Liver (tissue), 9 donors: ENCODE data around the gene CUL2. TPM values are rescaled to one million over a fixed set of nuclear protein-coding genes. Genes with fewer than 3 reads are reported as not detected.

Experiments
- DNase-seq: peaks from one replicate; pipeline ENCODE4 v3.0.0-alpha.2; 2017; ENCODE audit warnings: low spot score
- H3K27ac ChIP-seq, 2 donors: one replicate each; pipeline ENCODE4 v1.7.0; 2013; ENCODE audit warnings: inconsistent platforms in 2 of 2, low read length in 2 of 2, control low read depth in 1 of 2, low read depth in 1 of 2, mild to moderate bottlenecking in 1 of 2
- H3K27me3 ChIP-seq, 4 donors: one replicate each; pipeline versions ENCODE4 v1.6.1 to v1.7.0; 2013; ENCODE audit warnings: low read length in 3 of 4, inconsistent platforms in 1 of 4, mild to moderate bottlenecking in 1 of 4, moderate library complexity in 1 of 4; ENCODE audit not compliant: control insufficient read depth in 4 of 4, insufficient read depth in 4 of 4
- H3K36me3 ChIP-seq, 4 donors: one replicate each; pipeline versions ENCODE4 v1.6.1 to v1.7.0; 2013; ENCODE audit warnings: low read length in 3 of 4, mild to moderate bottlenecking in 3 of 4, low read depth in 1 of 4, moderate library complexity in 1 of 4; ENCODE audit not compliant: control insufficient read depth in 4 of 4, insufficient read depth in 3 of 4
- H3K4me1 ChIP-seq, 4 donors: one replicate each; pipeline versions ENCODE4 v1.6.1 to v1.7.0; 2013; ENCODE audit warnings: low read length in 3 of 4, mild to moderate bottlenecking in 3 of 4, moderate library complexity in 1 of 4; ENCODE audit not compliant: control insufficient read depth in 4 of 4, insufficient read depth in 4 of 4
- H3K4me3 ChIP-seq, 3 donors: one replicate each; pipeline versions ENCODE4 v1.6.1 to v1.7.0; 2013; ENCODE audit warnings: low read length in 3 of 3, control low read depth in 1 of 3, low read depth in 1 of 3, mild to moderate bottlenecking in 1 of 3
- H3K9ac ChIP-seq, 2 donors: one replicate each; pipeline ENCODE4 v1.7.0; 2013; ENCODE audit warnings: low read length in 2 of 2, mild to moderate bottlenecking in 2 of 2, moderate library complexity in 2 of 2, control low read depth in 1 of 2, low read depth in 1 of 2
- H3K9me3 ChIP-seq, 4 donors: one replicate each; pipeline versions ENCODE4 v1.6.1 to v1.7.0; 2013; ENCODE audit warnings: low read length in 3 of 4; ENCODE audit not compliant: control insufficient read depth in 4 of 4
- EGR1 ChIP-seq, 2 donors: IDR thresholded peaks; 2 replicates each; pipeline ENCODE4 v1.6.1; 2016 to 2018; ENCODE audit warnings: antibody characterized with exemption in 2 of 2, low read depth in 2 of 2
- FOXA1 ChIP-seq: IDR thresholded peaks from 2 replicates; pipeline ENCODE4 v1.6.1; 2016; ENCODE audit warnings: antibody characterized with exemption
- FOXA2 ChIP-seq: IDR thresholded peaks from 2 replicates; pipeline ENCODE4 v1.6.1; 2016; ENCODE audit warnings: antibody characterized with exemption
- HNF4A ChIP-seq, 2 donors: conservative IDR thresholded peaks; 2 replicates each; pipeline ENCODE4 v1.6.1; 2016; ENCODE audit warnings: antibody characterized with exemption in 2 of 2, mild to moderate bottlenecking in 2 of 2
- HNF4G ChIP-seq: IDR thresholded peaks from 2 replicates; pipeline ENCODE4 v1.6.1; 2016; ENCODE audit warnings: antibody characterized with exemption
- NR2F2 ChIP-seq: IDR thresholded peaks from 2 replicates; pipeline ENCODE4 v1.6.1; 2016; ENCODE audit warnings: antibody characterized with exemption
- SP1 ChIP-seq: IDR thresholded peaks from 2 replicates; pipeline ENCODE4 v1.6.1; 2018; ENCODE audit warnings: antibody characterized with exemption, mild to moderate bottlenecking
- WGBS: extraction: QIAGEN DNeasy Blood & Tissue Kit; methylation state at CpG from one replicate; pipeline ENCODE4 v1.1.7; 2013; 5-methylcytosine and 5-hydroxymethylcytosine counted together
- polyA plus RNA-seq, 2 donors: library from polyadenylated mRNA; stranded (reverse) in 1 of 2; unstranded in 1 of 2; fragments of 200-250 nt in 1 of 2; fragments of >200 nt in 1 of 2; fragmentation: Nextera tagmentation in 1 of 2; extraction: Ambion mirVana in 1 of 2; gene quantifications; one replicate each; pipeline versions ENCODE4 v1.2.1 to v1.2.3, GENCODE V29; 2013 to 2015
- total RNA-seq, 2 donors: library from RNA; depleted of rRNA; stranded (reverse); fragments of >200 nt; gene quantifications; one replicate each; pipeline ENCODE4 v1.2.3, GENCODE V29; 2014
- TF ChIP-seq, protein P1 (sequence below): IDR thresholded peaks from 2 replicates; pipeline ENCODE4 v1.6.1; 2016; ENCODE audit warnings: antibody characterized with exemption, mild to moderate bottlenecking
- TF ChIP-seq, protein P2 (sequence below): fragments of 150-350 bp; IDR thresholded peaks from 2 replicates; pipeline ENCODE4 v1.5.1; 2017; ENCODE audit warnings: improper control_type of control experiment, low read depth, low read length; ENCODE audit not compliant: missing input control
- TF ChIP-seq, protein P3 (sequence below): IDR thresholded peaks from 2 replicates; pipeline ENCODE4 v1.6.1; 2016; ENCODE audit warnings: antibody characterized with exemption
- TF ChIP-seq, protein P4 (sequence below): IDR thresholded peaks from 2 replicates; pipeline ENCODE4 v1.6.1; 2016; ENCODE audit warnings: antibody characterized with exemption
- TF ChIP-seq, protein P5 (sequence below): IDR thresholded peaks from 2 replicates; pipeline ENCODE4 v1.6.1; 2016; ENCODE audit warnings: antibody characterized with exemption
- donor health status: healthy.
- donor health status: healthy.
- donor health status: healthy.
- donor health status: healthy.
- donor health status: healthy.

Gene CUL2
- total and polyA plus RNA-seq, 4 donors, result 8.6 to 14.1 (median 12.1) TPM

DNA sequence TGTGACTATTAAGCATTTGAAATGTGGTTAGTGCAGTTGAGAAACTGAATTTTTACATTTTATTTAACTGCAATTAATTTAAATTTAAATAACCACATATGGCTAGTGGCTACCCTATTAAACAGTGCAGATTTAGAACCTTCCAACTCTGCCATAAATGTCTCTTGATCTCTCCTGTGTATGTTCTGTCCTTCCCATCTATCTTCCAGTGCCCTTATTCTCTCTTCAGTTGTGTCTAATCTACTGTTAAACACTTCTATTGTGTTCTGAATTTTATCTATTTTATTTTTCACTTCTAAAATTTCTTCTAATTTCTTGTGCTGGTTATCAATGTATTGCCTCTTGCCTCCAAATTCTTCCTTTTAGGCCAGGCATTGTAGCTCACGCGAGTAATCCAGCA lies 105.0 kb downstream of the CUL2 start (continued):
- TF ChIP-seq, protein P1, sequence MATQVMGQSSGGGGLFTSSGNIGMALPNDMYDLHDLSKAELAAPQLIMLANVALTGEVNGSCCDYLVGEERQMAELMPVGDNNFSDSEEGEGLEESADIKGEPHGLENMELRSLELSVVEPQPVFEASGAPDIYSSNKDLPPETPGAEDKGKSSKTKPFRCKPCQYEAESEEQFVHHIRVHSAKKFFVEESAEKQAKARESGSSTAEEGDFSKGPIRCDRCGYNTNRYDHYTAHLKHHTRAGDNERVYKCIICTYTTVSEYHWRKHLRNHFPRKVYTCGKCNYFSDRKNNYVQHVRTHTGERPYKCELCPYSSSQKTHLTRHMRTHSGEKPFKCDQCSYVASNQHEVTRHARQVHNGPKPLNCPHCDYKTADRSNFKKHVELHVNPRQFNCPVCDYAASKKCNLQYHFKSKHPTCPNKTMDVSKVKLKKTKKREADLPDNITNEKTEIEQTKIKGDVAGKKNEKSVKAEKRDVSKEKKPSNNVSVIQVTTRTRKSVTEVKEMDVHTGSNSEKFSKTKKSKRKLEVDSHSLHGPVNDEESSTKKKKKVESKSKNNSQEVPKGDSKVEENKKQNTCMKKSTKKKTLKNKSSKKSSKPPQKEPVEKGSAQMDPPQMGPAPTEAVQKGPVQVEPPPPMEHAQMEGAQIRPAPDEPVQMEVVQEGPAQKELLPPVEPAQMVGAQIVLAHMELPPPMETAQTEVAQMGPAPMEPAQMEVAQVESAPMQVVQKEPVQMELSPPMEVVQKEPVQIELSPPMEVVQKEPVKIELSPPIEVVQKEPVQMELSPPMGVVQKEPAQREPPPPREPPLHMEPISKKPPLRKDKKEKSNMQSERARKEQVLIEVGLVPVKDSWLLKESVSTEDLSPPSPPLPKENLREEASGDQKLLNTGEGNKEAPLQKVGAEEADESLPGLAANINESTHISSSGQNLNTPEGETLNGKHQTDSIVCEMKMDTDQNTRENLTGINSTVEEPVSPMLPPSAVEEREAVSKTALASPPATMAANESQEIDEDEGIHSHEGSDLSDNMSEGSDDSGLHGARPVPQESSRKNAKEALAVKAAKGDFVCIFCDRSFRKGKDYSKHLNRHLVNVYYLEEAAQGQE, result no peak
- TF ChIP-seq EGR1 (IDR thresholded peaks at IDR 0.05; ENCODE audit: low read depth in 2 of 2) (no peak), SP1 (no peak), FOXA1 (no peak), HNF4A (conservative IDR thresholded peaks at IDR 0.05) (no peak), FOXA2 (no peak)

DNA sequence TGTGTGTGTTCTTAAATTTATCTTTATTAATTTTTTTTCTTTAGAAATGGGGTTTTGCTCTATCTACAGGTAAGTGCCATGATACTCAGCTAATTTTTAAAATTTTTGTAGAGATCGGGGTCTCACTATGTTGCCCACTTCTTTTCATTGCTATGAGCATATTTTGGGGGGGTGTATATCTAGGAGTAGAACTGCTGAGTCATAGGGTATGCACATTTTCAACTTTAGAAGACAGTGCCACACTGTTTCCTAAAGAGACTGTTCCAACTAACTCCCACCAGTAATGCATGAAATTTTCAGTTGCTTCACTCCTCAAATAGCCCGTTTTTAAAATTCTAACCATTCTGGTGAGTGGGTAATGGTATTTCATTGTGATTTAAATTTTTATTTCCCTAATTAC lies 108.3 kb downstream of the CUL2 start:
- 91% methylated on average over 2 of the region's 2 CpGs for WGBS

More for the DNA sequence above, 108.3 kb downstream of the CUL2 start:
- Histone ChIP-seq H3K27me3 (no peaks in the 10 kb centered on the region), H3K4me3 (no peak overlapping the region), H3K27ac (no peak overlapping the region), H3K9ac (no peak overlapping the region), H3K9me3 (peaks cover 0 to 8% (median 2%) of the 10 kb centered on the region in 4 donors), H3K36me3 (no peaks in the 10 kb centered on the region), H3K4me1 (no peaks in the 10 kb centered on the region)
- TF ChIP-seq HNF4A (conservative IDR thresholded peaks at IDR 0.05) (no peak), FOXA1 (no peak), HNF4G (no peak), FOXA2 (no peak), NR2F2 (no peak), SP1 (no peak)
- TF ChIP-seq, protein P2, sequence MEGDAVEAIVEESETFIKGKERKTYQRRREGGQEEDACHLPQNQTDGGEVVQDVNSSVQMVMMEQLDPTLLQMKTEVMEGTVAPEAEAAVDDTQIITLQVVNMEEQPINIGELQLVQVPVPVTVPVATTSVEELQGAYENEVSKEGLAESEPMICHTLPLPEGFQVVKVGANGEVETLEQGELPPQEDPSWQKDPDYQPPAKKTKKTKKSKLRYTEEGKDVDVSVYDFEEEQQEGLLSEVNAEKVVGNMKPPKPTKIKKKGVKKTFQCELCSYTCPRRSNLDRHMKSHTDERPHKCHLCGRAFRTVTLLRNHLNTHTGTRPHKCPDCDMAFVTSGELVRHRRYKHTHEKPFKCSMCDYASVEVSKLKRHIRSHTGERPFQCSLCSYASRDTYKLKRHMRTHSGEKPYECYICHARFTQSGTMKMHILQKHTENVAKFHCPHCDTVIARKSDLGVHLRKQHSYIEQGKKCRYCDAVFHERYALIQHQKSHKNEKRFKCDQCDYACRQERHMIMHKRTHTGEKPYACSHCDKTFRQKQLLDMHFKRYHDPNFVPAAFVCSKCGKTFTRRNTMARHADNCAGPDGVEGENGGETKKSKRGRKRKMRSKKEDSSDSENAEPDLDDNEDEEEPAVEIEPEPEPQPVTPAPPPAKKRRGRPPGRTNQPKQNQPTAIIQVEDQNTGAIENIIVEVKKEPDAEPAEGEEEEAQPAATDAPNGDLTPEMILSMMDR, result no peak
- TF ChIP-seq, protein P3, sequence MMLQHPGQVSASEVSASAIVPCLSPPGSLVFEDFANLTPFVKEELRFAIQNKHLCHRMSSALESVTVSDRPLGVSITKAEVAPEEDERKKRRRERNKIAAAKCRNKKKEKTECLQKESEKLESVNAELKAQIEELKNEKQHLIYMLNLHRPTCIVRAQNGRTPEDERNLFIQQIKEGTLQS, result no peak
- TF ChIP-seq, protein P4, sequence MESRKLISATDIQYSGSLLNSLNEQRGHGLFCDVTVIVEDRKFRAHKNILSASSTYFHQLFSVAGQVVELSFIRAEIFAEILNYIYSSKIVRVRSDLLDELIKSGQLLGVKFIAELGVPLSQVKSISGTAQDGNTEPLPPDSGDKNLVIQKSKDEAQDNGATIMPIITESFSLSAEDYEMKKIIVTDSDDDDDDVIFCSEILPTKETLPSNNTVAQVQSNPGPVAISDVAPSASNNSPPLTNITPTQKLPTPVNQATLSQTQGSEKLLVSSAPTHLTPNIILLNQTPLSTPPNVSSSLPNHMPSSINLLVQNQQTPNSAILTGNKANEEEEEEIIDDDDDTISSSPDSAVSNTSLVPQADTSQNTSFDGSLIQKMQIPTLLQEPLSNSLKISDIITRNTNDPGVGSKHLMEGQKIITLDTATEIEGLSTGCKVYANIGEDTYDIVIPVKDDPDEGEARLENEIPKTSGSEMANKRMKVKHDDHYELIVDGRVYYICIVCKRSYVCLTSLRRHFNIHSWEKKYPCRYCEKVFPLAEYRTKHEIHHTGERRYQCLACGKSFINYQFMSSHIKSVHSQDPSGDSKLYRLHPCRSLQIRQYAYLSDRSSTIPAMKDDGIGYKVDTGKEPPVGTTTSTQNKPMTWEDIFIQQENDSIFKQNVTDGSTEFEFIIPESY, result no peak
- TF ChIP-seq, protein P5, sequence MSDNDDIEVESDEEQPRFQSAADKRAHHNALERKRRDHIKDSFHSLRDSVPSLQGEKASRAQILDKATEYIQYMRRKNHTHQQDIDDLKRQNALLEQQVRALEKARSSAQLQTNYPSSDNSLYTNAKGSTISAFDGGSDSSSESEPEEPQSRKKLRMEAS, result no peak
- no peak for DNase-seq
